Liver (tissue), 9 donors: ENCODE measurements around the gene TFF2. TPM values are rescaled to one million over a fixed set of nuclear protein-coding genes. Genes with fewer than 3 reads are reported as not detected.

ENCODE experiments used
- DNase-seq: peaks from one replicate; pipeline ENCODE4 v3.0.0-alpha.2; 2017; ENCODE audit warnings: low spot score
- H3K27ac ChIP-seq, 2 donors: one replicate each; pipeline ENCODE4 v1.7.0; 2013; ENCODE audit warnings: inconsistent platforms in 2 of 2, low read length in 2 of 2, control low read depth in 1 of 2, low read depth in 1 of 2, mild to moderate bottlenecking in 1 of 2
- H3K27me3 ChIP-seq, 4 donors: one replicate each; pipeline versions ENCODE4 v1.6.1 to v1.7.0; 2013; ENCODE audit warnings: low read length in 3 of 4, inconsistent platforms in 1 of 4, mild to moderate bottlenecking in 1 of 4, moderate library complexity in 1 of 4; ENCODE audit not compliant: control insufficient read depth in 4 of 4, insufficient read depth in 4 of 4
- H3K36me3 ChIP-seq, 4 donors: one replicate each; pipeline versions ENCODE4 v1.6.1 to v1.7.0; 2013; ENCODE audit warnings: low read length in 3 of 4, mild to moderate bottlenecking in 3 of 4, low read depth in 1 of 4, moderate library complexity in 1 of 4; ENCODE audit not compliant: control insufficient read depth in 4 of 4, insufficient read depth in 3 of 4
- H3K4me1 ChIP-seq, 4 donors: one replicate each; pipeline versions ENCODE4 v1.6.1 to v1.7.0; 2013; ENCODE audit warnings: low read length in 3 of 4, mild to moderate bottlenecking in 3 of 4, moderate library complexity in 1 of 4; ENCODE audit not compliant: control insufficient read depth in 4 of 4, insufficient read depth in 4 of 4
- H3K4me3 ChIP-seq, 3 donors: one replicate each; pipeline versions ENCODE4 v1.6.1 to v1.7.0; 2013; ENCODE audit warnings: low read length in 3 of 3, control low read depth in 1 of 3, low read depth in 1 of 3, mild to moderate bottlenecking in 1 of 3
- H3K9ac ChIP-seq, 2 donors: one replicate each; pipeline ENCODE4 v1.7.0; 2013; ENCODE audit warnings: low read length in 2 of 2, mild to moderate bottlenecking in 2 of 2, moderate library complexity in 2 of 2, control low read depth in 1 of 2, low read depth in 1 of 2
- H3K9me3 ChIP-seq, 4 donors: one replicate each; pipeline versions ENCODE4 v1.6.1 to v1.7.0; 2013; ENCODE audit warnings: low read length in 3 of 4; ENCODE audit not compliant: control insufficient read depth in 4 of 4
- ATF3 ChIP-seq: IDR thresholded peaks from 2 replicates; pipeline ENCODE4 v1.6.1; 2016; ENCODE audit warnings: antibody characterized with exemption
- EGR1 ChIP-seq, 2 donors: IDR thresholded peaks; 2 replicates each; pipeline ENCODE4 v1.6.1; 2016 to 2018; ENCODE audit warnings: antibody characterized with exemption in 2 of 2, low read depth in 2 of 2
- FOXA1 ChIP-seq: IDR thresholded peaks from 2 replicates; pipeline ENCODE4 v1.6.1; 2016; ENCODE audit warnings: antibody characterized with exemption
- FOXA2 ChIP-seq: IDR thresholded peaks from 2 replicates; pipeline ENCODE4 v1.6.1; 2016; ENCODE audit warnings: antibody characterized with exemption
- GABPA ChIP-seq, 2 donors: IDR thresholded peaks in 1 of 2; conservative IDR thresholded peaks in 1 of 2; 2 replicates each; pipeline ENCODE4 v1.6.1; 2016; ENCODE audit warnings: antibody characterized with exemption in 2 of 2, mild to moderate bottlenecking in 1 of 2, moderate library complexity in 1 of 2
- HNF4A ChIP-seq, 2 donors: conservative IDR thresholded peaks; 2 replicates each; pipeline ENCODE4 v1.6.1; 2016; ENCODE audit warnings: antibody characterized with exemption in 2 of 2, mild to moderate bottlenecking in 2 of 2
- HNF4G ChIP-seq: IDR thresholded peaks from 2 replicates; pipeline ENCODE4 v1.6.1; 2016; ENCODE audit warnings: antibody characterized with exemption
- JUND ChIP-seq, 2 donors: IDR thresholded peaks; 2 replicates each; pipeline ENCODE4 v1.6.1; 2016; ENCODE audit warnings: antibody characterized with exemption in 2 of 2
- NR2F2 ChIP-seq: IDR thresholded peaks from 2 replicates; pipeline ENCODE4 v1.6.1; 2016; ENCODE audit warnings: antibody characterized with exemption
- RAD21 ChIP-seq, 2 donors: IDR thresholded peaks; 2 replicates each; pipeline ENCODE4 v1.6.1; 2016; ENCODE audit warnings: antibody characterized with exemption in 2 of 2, mild to moderate bottlenecking in 2 of 2
- RXRA ChIP-seq, 2 donors: IDR thresholded peaks; 2 replicates each; pipeline ENCODE4 v1.6.1; 2017 to 2018; ENCODE audit warnings: antibody characterized with exemption in 2 of 2, mild to moderate bottlenecking in 1 of 2
- SP1 ChIP-seq: IDR thresholded peaks from 2 replicates; pipeline ENCODE4 v1.6.1; 2018; ENCODE audit warnings: antibody characterized with exemption, mild to moderate bottlenecking
- TAF1 ChIP-seq: conservative IDR thresholded peaks from 2 replicates; pipeline ENCODE4 v1.6.1; 2016; ENCODE audit warnings: antibody characterized with exemption, mild to moderate bottlenecking
- ZBTB33 ChIP-seq: IDR thresholded peaks from 2 replicates; pipeline ENCODE4 v1.6.1; 2016; ENCODE audit warnings: antibody characterized with exemption
- WGBS: extraction: QIAGEN DNeasy Blood & Tissue Kit; methylation state at CpG from one replicate; pipeline ENCODE4 v1.1.7; 2013; 5-methylcytosine and 5-hydroxymethylcytosine counted together
- polyA plus RNA-seq, 2 donors: library from polyadenylated mRNA; stranded (reverse) in 1 of 2; unstranded in 1 of 2; fragments of 200-250 nt in 1 of 2; fragments of >200 nt in 1 of 2; fragmentation: Nextera tagmentation in 1 of 2; extraction: Ambion mirVana in 1 of 2; gene quantifications; one replicate each; pipeline versions ENCODE4 v1.2.1 to v1.2.3, GENCODE V29; 2013 to 2015
- total RNA-seq, 2 donors: library from RNA; depleted of rRNA; stranded (reverse); fragments of >200 nt; gene quantifications; one replicate each; pipeline ENCODE4 v1.2.3, GENCODE V29; 2014
- TF ChIP-seq, protein P1 (sequence below): IDR thresholded peaks from 2 replicates; pipeline ENCODE4 v1.6.1; 2016; ENCODE audit warnings: antibody characterized with exemption
- TF ChIP-seq, protein P2 (sequence below): fragments of 150-350 bp; IDR thresholded peaks from 2 replicates; pipeline ENCODE4 v1.5.1; 2017; ENCODE audit warnings: improper control_type of control experiment, low read depth, low read length; ENCODE audit not compliant: missing input control
- donor health status: healthy.
- donor health status: healthy.
- donor health status: healthy.
- donor health status: healthy.
- donor health status: healthy.

Gene TFF2
- total and polyA plus RNA-seq, 4 donors = 1.0 TPM; not detected in 3

DNA sequence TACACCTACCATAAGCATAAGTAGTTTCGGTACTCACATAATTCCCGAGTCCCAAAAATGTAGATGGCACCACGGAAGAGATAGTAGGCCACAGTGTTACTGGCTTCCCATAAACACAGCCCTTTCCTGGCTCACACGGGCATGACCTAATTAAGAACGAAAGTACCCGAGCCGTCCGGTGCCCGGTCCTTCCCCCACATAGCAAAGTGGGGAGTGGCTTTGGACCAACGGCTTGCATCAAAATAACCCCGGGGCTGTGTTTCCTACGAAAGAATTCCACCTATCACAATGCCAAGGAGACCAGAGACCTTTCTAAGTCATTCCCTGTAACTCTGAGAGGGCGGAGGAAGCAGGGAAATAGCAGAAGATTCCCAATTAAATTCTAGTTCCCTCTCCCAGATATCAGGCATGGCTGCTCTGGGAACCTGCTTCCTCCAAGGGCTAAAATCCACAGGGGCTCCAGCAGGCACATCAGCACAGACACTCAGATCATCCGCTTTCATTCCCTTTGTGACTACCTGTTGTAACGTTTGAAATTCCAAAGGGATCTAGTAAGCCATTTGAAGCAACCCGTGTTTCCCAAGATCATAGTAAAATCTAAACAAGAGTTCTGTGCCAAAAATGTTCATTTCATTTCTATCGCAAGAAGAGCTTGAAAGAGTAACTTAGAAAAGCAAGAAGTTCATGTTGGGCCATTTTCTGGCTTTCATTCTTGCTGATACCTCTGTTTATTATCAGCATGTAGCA, 45.3 kb upstream of the TFF2 start, which contains the start of gene TMPRSS3 (continued):
- TF ChIP-seq ATF3 = no peak
- TF ChIP-seq JUND (IDR thresholded peaks at IDR 0.05) = no peak
- TF ChIP-seq FOXA1 = no peak
- TF ChIP-seq SP1 = no peak

DNA sequence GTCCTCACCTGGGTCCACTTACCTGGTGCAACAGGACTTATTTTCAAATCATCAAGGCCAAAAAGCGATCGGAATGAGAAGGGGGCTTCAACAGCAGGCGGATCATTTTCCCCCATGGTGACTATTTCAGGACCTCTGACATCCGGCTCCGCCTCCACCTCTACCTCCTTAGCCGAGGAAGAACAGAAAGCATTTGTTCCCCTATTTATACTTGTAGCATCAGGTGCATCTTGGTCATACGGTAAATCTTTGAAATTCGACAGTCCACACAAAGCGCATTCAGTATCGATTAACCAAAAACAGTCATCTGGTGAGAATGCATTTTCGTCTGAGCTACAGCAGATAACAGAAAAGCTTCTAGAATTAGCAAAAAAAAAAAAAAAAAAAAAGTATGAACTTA, 44.5 kb upstream of the TFF2 start:
- Histone ChIP-seq H3K4me1 (no peaks in the 10 kb centered on the region), H3K36me3 (no peaks in the 10 kb centered on the region), H3K4me3 (no peak overlapping the region), H3K27me3 (peaks cover 0 to 4% (median 0%) of the 10 kb centered on the region in 4 donors), H3K9me3 (no peaks in the 10 kb centered on the region), H3K9ac (no peak overlapping the region), H3K27ac (no peak overlapping the region)
- no peak for DNase-seq
- TF ChIP-seq SP1 (no peak), EGR1 (IDR thresholded peaks at IDR 0.05; ENCODE audit: low read depth in 2 of 2) (no peak), JUND (IDR thresholded peaks at IDR 0.05) (no peak), FOXA2 (no peak), TAF1 (no peak), ATF3 (no peak), GABPA (IDR thresholded peaks at IDR 0.05 in 1 of 2, conservative IDR thresholded peaks at IDR 0.05 in 1 of 2) (no peak), RAD21 (IDR thresholded peaks at IDR 0.05) (no peak), HNF4A (conservative IDR thresholded peaks at IDR 0.05) (no peak)
- TF ChIP-seq, protein P1, sequence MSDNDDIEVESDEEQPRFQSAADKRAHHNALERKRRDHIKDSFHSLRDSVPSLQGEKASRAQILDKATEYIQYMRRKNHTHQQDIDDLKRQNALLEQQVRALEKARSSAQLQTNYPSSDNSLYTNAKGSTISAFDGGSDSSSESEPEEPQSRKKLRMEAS = no peak
- TF ChIP-seq, protein P2, sequence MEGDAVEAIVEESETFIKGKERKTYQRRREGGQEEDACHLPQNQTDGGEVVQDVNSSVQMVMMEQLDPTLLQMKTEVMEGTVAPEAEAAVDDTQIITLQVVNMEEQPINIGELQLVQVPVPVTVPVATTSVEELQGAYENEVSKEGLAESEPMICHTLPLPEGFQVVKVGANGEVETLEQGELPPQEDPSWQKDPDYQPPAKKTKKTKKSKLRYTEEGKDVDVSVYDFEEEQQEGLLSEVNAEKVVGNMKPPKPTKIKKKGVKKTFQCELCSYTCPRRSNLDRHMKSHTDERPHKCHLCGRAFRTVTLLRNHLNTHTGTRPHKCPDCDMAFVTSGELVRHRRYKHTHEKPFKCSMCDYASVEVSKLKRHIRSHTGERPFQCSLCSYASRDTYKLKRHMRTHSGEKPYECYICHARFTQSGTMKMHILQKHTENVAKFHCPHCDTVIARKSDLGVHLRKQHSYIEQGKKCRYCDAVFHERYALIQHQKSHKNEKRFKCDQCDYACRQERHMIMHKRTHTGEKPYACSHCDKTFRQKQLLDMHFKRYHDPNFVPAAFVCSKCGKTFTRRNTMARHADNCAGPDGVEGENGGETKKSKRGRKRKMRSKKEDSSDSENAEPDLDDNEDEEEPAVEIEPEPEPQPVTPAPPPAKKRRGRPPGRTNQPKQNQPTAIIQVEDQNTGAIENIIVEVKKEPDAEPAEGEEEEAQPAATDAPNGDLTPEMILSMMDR = no peak
- 91% methylated on average over 11 of the region's 11 CpGs for WGBS

DNA sequence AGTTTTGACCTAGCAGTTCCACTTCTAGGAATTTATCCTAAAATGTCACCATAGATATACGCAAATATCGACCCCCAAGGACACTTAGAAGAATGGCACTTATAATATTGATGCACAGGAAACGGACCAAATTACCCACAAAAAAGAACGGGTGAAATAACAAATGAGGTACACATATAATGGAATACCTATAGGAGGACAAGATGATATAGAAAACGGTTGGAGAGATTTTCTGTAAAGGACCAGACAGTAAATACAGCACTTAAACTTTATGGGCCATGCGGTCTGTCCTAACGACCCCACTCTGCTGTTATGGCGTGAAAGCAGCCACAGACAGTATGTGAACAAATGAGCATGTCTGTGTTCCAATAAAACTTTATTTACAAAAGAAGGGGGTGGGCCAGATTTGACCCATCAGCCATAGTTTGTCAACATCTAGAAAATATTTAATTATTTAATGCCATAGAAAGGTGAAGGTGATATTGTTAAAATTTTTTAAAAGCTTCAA, 42.7 kb upstream of the TFF2 start:
- no peaks in the 10 kb centered on the region for H3K4me1 ChIP-seq
- no peaks in the 10 kb centered on the region for H3K36me3 ChIP-seq
- H3K27me3 ChIP-seq = peaks cover 0 to 4% (median 0%) of the 10 kb centered on the region in 4 donors
- WGBS = 76% methylated on average over 8 of the region's 8 CpGs
- no peaks in the 10 kb centered on the region for H3K9me3 ChIP-seq
- no peak for DNase-seq
- no peak overlapping the region for H3K4me3 ChIP-seq
- H3K27ac ChIP-seq = no peak overlapping the region
- H3K9ac ChIP-seq = no peak overlapping the region
- no peak for TF ChIP-seq EGR1 (IDR thresholded peaks at IDR 0.05; ENCODE audit: low read depth in 2 of 2)
- TF ChIP-seq HNF4A (conservative IDR thresholded peaks at IDR 0.05) = no peak
- no peak for TF ChIP-seq JUND (IDR thresholded peaks at IDR 0.05)
- TF ChIP-seq, protein P2 = no peak
- no peak for TF ChIP-seq RXRA (IDR thresholded peaks at IDR 0.05)
- TF ChIP-seq SP1 = no peak
- TF ChIP-seq ATF3 = no peak
- no peak for TF ChIP-seq ZBTB33
- no peak for TF ChIP-seq RAD21 (IDR thresholded peaks at IDR 0.05)
- TF ChIP-seq, protein P1 = no peak
- no peak for TF ChIP-seq NR2F2
- no peak for TF ChIP-seq HNF4G
- TF ChIP-seq GABPA (IDR thresholded peaks at IDR 0.05 in 1 of 2, conservative IDR thresholded peaks at IDR 0.05 in 1 of 2) = no peak
- TF ChIP-seq FOXA2 = no peak
- no peak for TF ChIP-seq TAF1
- no peak for TF ChIP-seq FOXA1
